K562 (cell line): Measurements from ENCODE around the gene DDX18. TPM values are rescaled to one million over a fixed set of nuclear protein-coding genes. Genes with fewer than 3 reads are reported as not detected.
A peak's percentile ranks its signal among the peaks of the same experiment; 100 is the strongest.

Experiments
- NFE2 ChIP-seq: IDR thresholded peaks from 2 replicates; pipeline ENCODE4 v1.6.1; 2014; ENCODE audit warnings: antibody characterized with exemption, low read depth
- NFYB ChIP-seq: IDR thresholded peaks from 2 replicates; pipeline ENCODE4 v1.6.1; 2011; ENCODE audit warnings: mild to moderate bottlenecking, moderate library complexity; ENCODE audit not compliant: insufficient read length; ENCODE audit errors: extremely low read depth
- SIX5 ChIP-seq, 2 experiments: IDR thresholded peaks; 2 replicates each; pipeline ENCODE4 v1.6.1; 2011; ENCODE audit warnings: low read length in 2 of 2, borderline replicate concordance in 1 of 2, low read depth in 1 of 2, mild to moderate bottlenecking in 1 of 2, moderate library complexity in 1 of 2; ENCODE audit not compliant: insufficient read depth in 1 of 2
- STAT5A ChIP-seq: IDR thresholded peaks from 2 replicates; pipeline ENCODE4 v1.6.1; 2012; ENCODE audit warnings: low read length, inconsistent platforms, borderline replicate concordance
- ZBTB49 ChIP-seq: sonication (generic); formaldehyde crosslinking; IDR thresholded peaks from 2 replicates; pipeline ENCODE4 v1.8.0; 2022; ENCODE audit warnings: missing genetic modification reagents, mild to moderate bottlenecking, borderline replicate concordance
- ZNF274 ChIP-seq: IDR thresholded peaks from 2 replicates; pipeline ENCODE4 v1.6.1; 2011; ENCODE audit warnings: low read depth, mild to moderate bottlenecking, low read length, moderate library complexity, borderline replicate concordance
- polyA plus RNA-seq, 8 experiments: library from polyadenylated mRNA; depleted of rRNA in 4 of 8; stranded (reverse) in 5 of 8; unstranded in 3 of 8; fragments of >200 nt; fragmentation: Nextera tagmentation in 2 of 8; fragmentation: Illumina TruSeq in 1 of 8; extraction: Ambion mirVana in 2 of 8; extraction: Trizol in 1 of 8; gene quantifications; 2 replicates each; pipeline versions ENCODE4 v1.2.1 to v1.2.3, GENCODE V29; 2011 to 2014; ENCODE audit warnings: inconsistent platforms in 1 of 8, missing spikeins in 1 of 8
- total RNA-seq, 7 experiments: library from RNA; depleted of rRNA in 6 of 7; stranded (reverse); fragments of >200 nt in 6 of 7; fragmentation: Illumina TruSeq in 2 of 7; extraction: Trizol in 2 of 7; gene quantifications; 2 replicates each; pipeline versions ENCODE4 v1.2.1 to v1.2.3, GENCODE V29; 2011 to 2021; ENCODE audit warnings: low replicate concordance in 1 of 7
- TF ChIP-seq, protein P1 (sequence below): fragments of 450-650 bp; formaldehyde crosslinking; conservative IDR thresholded peaks from 2 replicates; pipeline ENCODE4 v1.4.0; 2022; ENCODE audit warnings: mild to moderate bottlenecking, missing genetic modification characterization

Gene DDX18
- total and polyA plus RNA-seq, 9 of the 15 experiments (the other 6 are each of a cell fraction or from before 2014, with no cell fraction given), result 67.9 to 156 (median 116) TPM

DNA sequence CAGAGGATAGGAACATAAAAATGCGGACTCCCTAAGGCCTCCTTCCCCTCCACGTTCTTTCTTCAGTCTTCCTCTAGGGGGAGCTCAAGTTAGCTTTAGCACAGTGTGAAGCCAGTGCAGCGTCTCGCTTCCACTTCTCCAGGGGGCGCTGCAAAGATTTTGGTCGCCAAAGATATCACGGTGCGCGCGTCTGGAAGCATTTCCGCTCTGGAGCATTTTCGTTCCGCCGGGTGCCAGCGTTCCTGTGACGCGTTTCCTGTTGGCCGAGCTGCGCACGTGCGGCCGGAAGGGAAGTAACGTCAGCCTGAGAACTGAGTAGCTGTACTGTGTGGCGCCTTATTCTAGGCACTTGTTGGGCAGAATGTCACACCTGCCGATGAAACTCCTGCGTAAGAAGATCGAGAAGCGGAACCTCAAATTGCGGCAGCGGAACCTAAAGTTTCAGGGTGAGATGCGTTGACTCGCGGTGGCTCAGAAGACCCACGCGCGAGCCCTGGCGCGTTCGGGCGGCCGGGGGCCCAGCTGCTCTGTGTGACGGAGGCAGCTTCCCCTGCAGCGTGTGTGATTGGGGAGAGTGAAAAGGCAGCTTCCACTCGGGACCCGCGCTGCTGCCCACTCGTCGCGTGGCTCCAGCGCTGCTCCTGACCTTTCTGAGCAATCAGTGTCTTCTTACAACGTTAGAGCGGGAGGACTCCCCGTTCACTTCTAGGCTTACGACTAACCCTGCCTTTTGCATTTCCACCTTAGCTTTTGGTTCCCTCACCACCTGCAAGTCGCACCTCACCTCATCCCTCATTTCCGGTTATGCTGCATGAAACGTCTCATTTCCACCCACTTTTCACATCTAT is at the start of gene DDX18 (continued):
- TF ChIP-seq STAT5A (peak; percentile 38; the same call in 1 of the 2 replicates), NFYB (no peak), ZBTB49 (CRISPR knock-in tag) (no peak; the same call in 1 of the 2 replicates), NFE2 (no peak), SIX5 (IDR thresholded peaks at IDR 0.05; ENCODE audit: borderline replicate concordance in 1 of 2, insufficient read depth in 1 of 2, low read depth in 1 of 2, low read length in 2 of 2) (peak; percentile 7 to 29; a peak in 1 of 4 replicates), ZNF274 (no peak)
- TF ChIP-seq, protein P1, sequence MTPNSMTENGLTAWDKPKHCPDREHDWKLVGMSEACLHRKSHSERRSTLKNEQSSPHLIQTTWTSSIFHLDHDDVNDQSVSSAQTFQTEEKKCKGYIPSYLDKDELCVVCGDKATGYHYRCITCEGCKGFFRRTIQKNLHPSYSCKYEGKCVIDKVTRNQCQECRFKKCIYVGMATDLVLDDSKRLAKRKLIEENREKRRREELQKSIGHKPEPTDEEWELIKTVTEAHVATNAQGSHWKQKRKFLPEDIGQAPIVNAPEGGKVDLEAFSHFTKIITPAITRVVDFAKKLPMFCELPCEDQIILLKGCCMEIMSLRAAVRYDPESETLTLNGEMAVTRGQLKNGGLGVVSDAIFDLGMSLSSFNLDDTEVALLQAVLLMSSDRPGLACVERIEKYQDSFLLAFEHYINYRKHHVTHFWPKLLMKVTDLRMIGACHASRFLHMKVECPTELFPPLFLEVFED, result 0 out of 2 replicates have a peak, but pooled peaks have one; percentile 37
